ENCODE measurements around the gene ARHGEF18. TPM values are rescaled to one million over a fixed set of nuclear protein-coding genes. Genes with fewer than 3 reads are reported as not detected.

Gene ARHGEF18
- total RNA-seq, 1 experiment from 2014 or later, result 34.9 TPM

DNA sequence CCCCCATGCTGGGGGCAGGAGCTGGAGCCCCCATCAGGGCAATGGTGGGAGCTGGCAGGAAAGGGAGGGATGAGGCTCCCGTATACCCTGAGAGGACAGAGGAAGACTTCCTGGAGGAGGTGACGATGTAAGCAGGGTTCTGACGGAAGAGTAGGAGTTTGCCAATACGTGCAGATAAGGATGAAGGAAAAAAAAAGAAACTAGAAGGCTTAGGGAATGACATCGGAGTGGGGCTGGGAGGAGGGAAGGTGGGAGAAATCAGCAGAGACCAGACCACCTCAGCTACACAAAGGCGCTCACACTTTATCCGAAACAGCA, 32.3 kb downstream of the ARHGEF18 start:
- Histone ChIP-seq H3K27me3 (replicated peaks; ENCODE audit: insufficient read depth, low read depth, low read length, poor library complexity) (peaks cover 3% of the 10 kb centered on the region), H3K36me3 (ENCODE audit: insufficient read depth, low read length, poor library complexity, severe bottlenecking) (no peaks in the 10 kb centered on the region), H3K4me3 (ENCODE audit: low read depth, low read length, poor library complexity, severe bottlenecking) (no peak overlapping the region), H3K9me3 (ENCODE audit: low read depth, low read length, poor library complexity, severe bottlenecking) (no peaks in the 10 kb centered on the region), H3K27ac (ENCODE audit: low read depth, low read length, poor library complexity, severe bottlenecking) (no peak overlapping the region), H3K4me1 (ENCODE audit: insufficient read depth, low read length, poor library complexity, severe bottlenecking) (no peaks in the 10 kb centered on the region)
- no TSS peak for BruUV-seq (replicated peaks)
- intact Hi-C loops (cut with micrococcal nuclease; ENCODE audit: unreplicated experiment), result loop anchor here (5.0 kb wide), 1 partner anchor 279 kb away; no protein-coding TSS in a partner anchor
- ChIA-PET CTCF (interaction anchor here (0.9 to 1.5 kb wide), 2 partner anchors 15 to 27 kb away, joined by 3 to 5 read pairs; no protein-coding TSS in a partner anchor), POLR2A (ENCODE audit: low non-redundant PET) (no interaction called here)
- DNase-seq (ENCODE audit: low spot score), result no peak
- no peak for TF ChIP-seq EZH2 (IDR thresholded peaks at IDR 0.05; ENCODE audit: borderline replicate concordance, low read depth, low read length, poor library complexity, severe bottlenecking)
- TF ChIP-seq, protein P1, sequence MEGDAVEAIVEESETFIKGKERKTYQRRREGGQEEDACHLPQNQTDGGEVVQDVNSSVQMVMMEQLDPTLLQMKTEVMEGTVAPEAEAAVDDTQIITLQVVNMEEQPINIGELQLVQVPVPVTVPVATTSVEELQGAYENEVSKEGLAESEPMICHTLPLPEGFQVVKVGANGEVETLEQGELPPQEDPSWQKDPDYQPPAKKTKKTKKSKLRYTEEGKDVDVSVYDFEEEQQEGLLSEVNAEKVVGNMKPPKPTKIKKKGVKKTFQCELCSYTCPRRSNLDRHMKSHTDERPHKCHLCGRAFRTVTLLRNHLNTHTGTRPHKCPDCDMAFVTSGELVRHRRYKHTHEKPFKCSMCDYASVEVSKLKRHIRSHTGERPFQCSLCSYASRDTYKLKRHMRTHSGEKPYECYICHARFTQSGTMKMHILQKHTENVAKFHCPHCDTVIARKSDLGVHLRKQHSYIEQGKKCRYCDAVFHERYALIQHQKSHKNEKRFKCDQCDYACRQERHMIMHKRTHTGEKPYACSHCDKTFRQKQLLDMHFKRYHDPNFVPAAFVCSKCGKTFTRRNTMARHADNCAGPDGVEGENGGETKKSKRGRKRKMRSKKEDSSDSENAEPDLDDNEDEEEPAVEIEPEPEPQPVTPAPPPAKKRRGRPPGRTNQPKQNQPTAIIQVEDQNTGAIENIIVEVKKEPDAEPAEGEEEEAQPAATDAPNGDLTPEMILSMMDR (conservative IDR thresholded peaks at IDR 0.05; ENCODE audit: low read depth, low read length), result no peak

DNA sequence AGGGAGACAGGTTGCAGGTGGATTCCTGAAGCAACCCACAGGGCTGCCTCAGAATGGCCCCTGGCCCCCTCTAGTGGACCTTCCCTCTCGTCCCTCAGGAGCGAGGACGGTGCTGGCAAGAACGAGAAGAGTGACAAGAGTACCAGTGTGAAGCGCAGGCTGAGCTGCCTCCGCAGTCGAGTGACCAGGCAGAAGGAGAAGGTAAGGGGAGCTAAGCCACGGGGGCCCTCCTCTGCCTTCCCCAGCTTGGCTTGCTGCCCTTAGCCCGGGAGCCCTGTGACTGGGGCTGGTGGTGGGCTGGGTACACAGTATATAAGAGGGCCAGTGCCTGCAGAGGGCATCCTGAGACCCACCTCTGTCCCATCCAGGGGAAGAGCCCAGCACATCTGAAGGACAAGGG, 34.0 kb downstream of the ARHGEF18 start:
- Histone ChIP-seq H3K27ac (ENCODE audit: low read depth, low read length, poor library complexity, severe bottlenecking) (no peak overlapping the region), H3K27me3 (replicated peaks; ENCODE audit: insufficient read depth, low read depth, low read length, poor library complexity) (peaks cover 3% of the 10 kb centered on the region), H3K4me3 (ENCODE audit: low read depth, low read length, poor library complexity, severe bottlenecking) (no peak overlapping the region), H3K9me3 (ENCODE audit: low read depth, low read length, poor library complexity, severe bottlenecking) (no peaks in the 10 kb centered on the region), H3K36me3 (ENCODE audit: insufficient read depth, low read length, poor library complexity, severe bottlenecking) (no peaks in the 10 kb centered on the region), H3K4me1 (ENCODE audit: insufficient read depth, low read length, poor library complexity, severe bottlenecking) (no peaks in the 10 kb centered on the region)
- no TSS peak for BruUV-seq (replicated peaks)
- ChIA-PET POLR2A (ENCODE audit: low non-redundant PET) (no interaction called here), CTCF (no interaction called here)
- DNase-seq (ENCODE audit: low spot score), result no peak
- TF ChIP-seq, protein P1 (conservative IDR thresholded peaks at IDR 0.05; ENCODE audit: low read depth, low read length), result no peak
- TF ChIP-seq EZH2 (IDR thresholded peaks at IDR 0.05; ENCODE audit: borderline replicate concordance, low read depth, low read length, poor library complexity, severe bottlenecking), result no peak
- intact Hi-C loops (cut with micrococcal nuclease; ENCODE audit: unreplicated experiment), result loop anchor here (5.0 kb wide), 1 partner anchor 280 kb away; no protein-coding TSS in a partner anchor

DNA sequence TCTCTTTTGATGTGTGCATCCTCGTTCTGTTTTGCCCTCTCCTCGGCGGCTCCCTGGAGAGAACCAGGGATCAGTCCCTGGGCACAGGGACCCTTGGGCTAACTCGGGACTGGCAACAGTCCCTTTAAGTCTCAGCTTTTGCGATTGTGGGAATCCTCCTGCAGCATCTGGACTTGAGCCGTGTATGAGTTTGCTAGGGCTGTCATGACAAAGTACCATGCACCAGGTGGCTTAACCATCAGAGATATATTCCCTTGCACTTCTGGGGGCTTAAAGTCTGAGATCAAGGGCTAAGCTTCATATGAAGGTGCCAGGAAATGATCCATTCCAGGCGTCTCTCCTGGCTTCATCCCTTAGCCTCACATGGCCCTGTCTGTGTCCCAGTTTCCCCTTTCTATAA, 34.5 kb downstream of the ARHGEF18 start:
- TF ChIP-seq, protein P1 (conservative IDR thresholded peaks at IDR 0.05; ENCODE audit: low read depth, low read length), result no peak
- TF ChIP-seq EZH2 (IDR thresholded peaks at IDR 0.05; ENCODE audit: borderline replicate concordance, low read depth, low read length, poor library complexity, severe bottlenecking), result no peak
- POLR2A ChIA-PET (ENCODE audit: low non-redundant PET), result no interaction called here
- no TSS peak for BruUV-seq (replicated peaks)

More for the DNA sequence above, 34.5 kb downstream of the ARHGEF18 start:
- peaks cover 3% of the 10 kb centered on the region for H3K27me3 ChIP-seq (replicated peaks; ENCODE audit: insufficient read depth, low read depth, low read length, poor library complexity)
- no peak overlapping the region for H3K4me3 ChIP-seq (ENCODE audit: low read depth, low read length, poor library complexity, severe bottlenecking)
- H3K9me3 ChIP-seq (ENCODE audit: low read depth, low read length, poor library complexity, severe bottlenecking), result no peaks in the 10 kb centered on the region
- H3K27ac ChIP-seq (ENCODE audit: low read depth, low read length, poor library complexity, severe bottlenecking), result no peak overlapping the region
- no peak for DNase-seq (ENCODE audit: low spot score)
- no peaks in the 10 kb centered on the region for H3K36me3 ChIP-seq (ENCODE audit: insufficient read depth, low read length, poor library complexity, severe bottlenecking)
- intact Hi-C loops (cut with micrococcal nuclease; ENCODE audit: unreplicated experiment), result loop anchor here (5.0 kb wide), 1 partner anchor 281 kb away; no protein-coding TSS in a partner anchor
- H3K4me1 ChIP-seq (ENCODE audit: insufficient read depth, low read length, poor library complexity, severe bottlenecking), result no peaks in the 10 kb centered on the region
- CTCF ChIA-PET, result no interaction called here

All from A673 (cell line).